Measurements from ENCODE around the gene USP38.

DNA sequence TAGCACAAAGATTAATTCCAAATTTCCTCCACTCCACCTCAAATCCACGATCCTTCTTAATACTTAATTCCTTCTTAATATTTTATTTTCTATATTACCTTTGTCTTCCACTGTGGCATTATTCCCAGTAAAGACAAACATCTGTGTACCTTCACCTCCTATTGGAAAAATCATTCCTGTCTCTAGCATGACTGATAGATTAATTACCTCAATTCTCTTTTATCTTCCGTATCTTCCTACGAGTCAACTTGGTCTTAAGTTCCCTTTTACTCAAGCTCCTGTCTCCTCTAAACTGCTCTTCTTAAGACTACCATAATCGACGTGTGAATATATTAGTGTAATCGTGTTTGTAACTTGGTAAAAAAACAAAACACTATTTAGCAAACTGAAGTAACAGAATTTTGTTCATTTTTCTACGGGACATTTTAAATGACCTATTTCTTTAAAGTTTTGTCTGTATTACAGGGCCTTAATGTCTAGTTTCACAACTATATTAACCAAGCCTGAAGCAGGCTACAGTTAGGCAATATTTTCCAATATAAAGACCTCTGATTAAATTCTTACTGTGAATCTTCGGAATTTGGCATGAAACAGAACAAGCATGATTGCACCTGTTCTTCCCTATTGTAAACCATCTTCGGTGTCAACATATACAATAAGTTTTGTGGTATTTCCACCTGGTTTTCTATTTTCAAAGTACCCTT, 1.1 kb upstream of the USP38 start:
- no peak for TF ChIP-seq EP300 (IDR thresholded peaks at IDR 0.05; ENCODE audit: borderline replicate concordance in 1 of 2, low read depth in 1 of 2, low read length in 1 of 2)
- TF ChIP-seq POLR2AphosphoS5 (IDR thresholded peaks at IDR 0.05; ENCODE audit: low read depth, low read length), result no peak
- TF ChIP-seq CTCF (IDR thresholded peaks at IDR 0.05), result no peak
- TF ChIP-seq NFIC (IDR thresholded peaks at IDR 0.05; ENCODE audit: borderline replicate concordance), result no peak
- TF ChIP-seq YY1 (IDR thresholded peaks at IDR 0.05; ENCODE audit: low read depth), result no peak
- no peak for TF ChIP-seq JUND (IDR thresholded peaks at IDR 0.05)
- no peak for TF ChIP-seq SMC3 (IDR thresholded peaks at IDR 0.05; ENCODE audit: low read depth, low read length)
- no peak for TF ChIP-seq FOXJ3 (CRISPR knock-in tag; IDR thresholded peaks at IDR 0.05)
- no peak for TF ChIP-seq REST (IDR thresholded peaks at IDR 0.05; ENCODE audit: low read depth, low read length)

Data from SK-N-SH (cell line).